Measurements from ENCODE around the gene C19orf44.

The C19orf44 gene

GRCh38 chr19:16518483-16519229, 22.5 kb downstream of the C19orf44 start:
- DNase-seq, result no peak

GRCh38 chr19:16519230-16519687, 23.1 kb downstream of the C19orf44 start:
- no peak for DNase-seq

- DNase-seq, result no peak
Measured at GRCh38 chr19:16520074-16520973, 24.1 kb downstream of the C19orf44 start.

- no peak for DNase-seq
Measured at GRCh38 chr19:16520986-16521624, 24.9 kb downstream of the C19orf44 start.

- no peak for DNase-seq
Measured at GRCh38 chr19:16521715-16522289, 25.6 kb downstream of the C19orf44 start.

GRCh38 chr19:16522559-16523377, 26.6 kb downstream of the C19orf44 start:
- no peak for DNase-seq

- DNase-seq, result no peak
Measured at GRCh38 chr19:16524991-16525734, 29.0 kb downstream of the C19orf44 start.

- DNase-seq, result no peak
Measured at GRCh38 chr19:16525751-16526481, 29.7 kb downstream of the C19orf44 start.

- DNase-seq, result no peak
Measured at GRCh38 chr19:16527334-16527935, 31.2 kb downstream of the C19orf44 start.

- DNase-seq, result no peak
Measured at GRCh38 chr19:16527971-16528521, 31.9 kb downstream of the C19orf44 start.

- no peak for DNase-seq
Measured at GRCh38 chr19:16529466-16530144, 33.4 kb downstream of the C19orf44 start.

GRCh38 chr19:16530540-16531379, 34.6 kb downstream of the C19orf44 start:
- no peak for DNase-seq

GRCh38 chr19:16531380-16531669, 35.1 kb downstream of the C19orf44 start:
- no peak for DNase-seq

GRCh38 chr19:16532440-16533234, 36.4 kb downstream of the C19orf44 start:
- DNase-seq, result no peak

- DNase-seq, result no peak
Measured at GRCh38 chr19:16535381-16535780, 39.2 kb downstream of the C19orf44 start.

- no peak for DNase-seq
Measured at GRCh38 chr19:16536130-16536529, 39.9 kb downstream of the C19orf44 start.

- no peak for DNase-seq
Measured at GRCh38 chr19:16537111-16537510, 40.9 kb downstream of the C19orf44 start.

GRCh38 chr19:16540948-16541347, 44.8 kb downstream of the C19orf44 start:
- no peak for DNase-seq

Measured in NCI-H2029 treated with DMSO at 0.1 percent for 48 hours (cell line).